Astrocyte (in vitro differentiated cells and primary cell): ENCODE measurements around the gene TMEM154.

Experiments
- CTCF ChIP-seq: IDR thresholded peaks from 2 replicates; pipeline ENCODE4 v1.5.1; 2011; ENCODE audit warnings: low read depth, mild to moderate bottlenecking, inconsistent platforms, low read length, moderate library complexity; ENCODE audit not compliant: insufficient read depth
- EZH2 ChIP-seq: IDR thresholded peaks from 2 replicates; pipeline ENCODE4 v1.6.1; 2012; ENCODE audit warnings: mild to moderate bottlenecking, low read length, inconsistent platforms; ENCODE audit not compliant: insufficient read depth

GRCh38 chr4:152696764-152697261 lies 17.0 kb upstream of the TMEM154 start:
- TF ChIP-seq CTCF = no peak
- TF ChIP-seq EZH2 = no peak
